ENCODE measurements around the gene COL5A2. TPM values are rescaled to one million over a fixed set of nuclear protein-coding genes. Genes with fewer than 3 reads are reported as not detected.

Gene COL5A2
- total and polyA plus RNA-seq, 9 of the 15 experiments (the other 6 are each of a cell fraction or from before 2014, with no cell fraction given) = 0.01 to 0.54 (median 0.19) TPM

DNA sequence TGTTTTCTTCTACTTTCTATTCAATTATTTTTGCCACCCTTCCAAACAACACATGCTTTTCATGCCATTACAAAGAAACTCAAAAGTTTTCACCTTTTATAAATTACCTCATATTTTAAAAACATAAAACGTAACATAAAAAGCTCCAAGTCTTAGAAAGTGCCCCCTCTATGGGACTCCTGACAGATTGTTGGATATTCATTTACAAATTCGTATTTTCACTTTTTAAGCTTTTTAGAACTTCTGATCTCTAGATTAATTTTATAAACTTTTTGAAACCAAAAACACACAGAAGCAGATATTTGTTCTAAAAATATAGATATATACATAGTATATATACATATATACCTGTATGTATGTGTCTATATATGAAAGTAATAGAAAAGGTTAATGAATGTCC is 1.5 kb downstream of the COL5A2 start (continued):
- TF ChIP-seq SIN3A (IDR thresholded peaks at IDR 0.05; ENCODE audit: borderline replicate concordance in 2 of 2, control insufficient read depth in 1 of 2, low read depth in 2 of 2, low read length in 2 of 2) (no peak), ZNF551 (CRISPR knock-in tag; IDR thresholded peaks at IDR 0.05) (no peak), CHD4 (IDR thresholded peaks at IDR 0.05; ENCODE audit: insufficient read depth, insufficient replicate concordance, low read depth, low read length, poor library complexity, severe bottlenecking) (no peak), ELF1 (tag; IDR thresholded peaks at IDR 0.05) (no peak), KDM2B (CRISPR knock-in tag; IDR thresholded peaks at IDR 0.05) (no peak), MECOM (CRISPR knock-in tag; IDR thresholded peaks at IDR 0.05) (no peak), RBM34 (IDR thresholded peaks at IDR 0.05; ENCODE audit: borderline replicate concordance, insufficient read depth, low read length) (no peak), KDM1A (IDR thresholded peaks at IDR 0.05) (no peak)

DNA sequence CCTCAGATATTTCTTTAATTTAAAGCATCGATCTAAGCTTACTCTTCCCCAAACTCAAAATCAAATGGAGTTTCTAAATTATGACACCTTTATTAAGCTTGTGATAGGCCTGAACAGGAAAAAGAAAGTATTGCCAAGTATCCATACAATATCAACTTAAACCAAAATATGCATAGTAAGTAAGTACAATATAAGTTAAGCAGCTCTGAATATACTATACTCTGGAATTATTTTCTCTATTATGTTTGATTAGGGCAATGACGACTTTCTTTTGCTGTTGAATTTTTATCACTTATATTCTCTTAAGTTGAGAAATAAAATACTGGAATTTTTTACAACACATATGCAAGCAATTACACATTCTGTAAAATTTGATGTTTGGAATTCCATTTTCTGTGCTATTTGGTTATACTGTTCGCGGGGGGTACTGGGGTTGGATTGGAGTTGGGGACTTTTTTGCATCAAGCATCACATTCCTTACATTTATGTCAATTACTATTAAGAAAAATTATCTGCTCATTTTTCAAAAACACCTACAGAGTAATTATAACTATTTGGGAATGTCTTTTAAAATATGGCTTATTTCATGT is 2.2 kb downstream of the COL5A2 start:
- no peaks in the 10 kb centered on the region for H3K36me3 ChIP-seq (ENCODE audit: control insufficient read depth, insufficient read depth, low read length)
- TF ChIP-seq TRIM28 (IDR thresholded peaks at IDR 0.05) (no peak), HNRNPH1 (optimal IDR thresholded peaks at IDR 0.05; ENCODE audit: low read depth, low read length) (no peak), ETV6 (IDR thresholded peaks at IDR 0.05; ENCODE audit: borderline replicate concordance in 1 of 2, low read depth in 2 of 2, low read length in 1 of 2) (no peak), ETV6 (CRISPR knock-in tag; IDR thresholded peaks at IDR 0.05; ENCODE audit: borderline replicate concordance) (no peak), ZNF217 (CRISPR knock-in tag; IDR thresholded peaks at IDR 0.05) (no peak), ELF2 (CRISPR knock-in tag; IDR thresholded peaks at IDR 0.05) (no peak), HDAC6 (IDR thresholded peaks at IDR 0.05; ENCODE audit: low read depth, low read length) (no peak), FUS (optimal IDR thresholded peaks at IDR 0.05; ENCODE audit: low read depth, low read length) (no peak), MECOM (CRISPR knock-in tag; IDR thresholded peaks at IDR 0.05) (no peak), LEF1 (IDR thresholded peaks at IDR 0.05) (no peak), ZNF12 (CRISPR knock-in tag; IDR thresholded peaks at IDR 0.05) (no peak)
- no peaks in the 10 kb centered on the region for H3K9me1 ChIP-seq (ENCODE audit: control insufficient read depth, insufficient read depth, low read length)
- H3K27me3 ChIP-seq (ENCODE audit: control insufficient read depth in 2 of 2, insufficient read depth in 2 of 2, low read length in 2 of 2) = no peaks in the 10 kb centered on the region
- BruUV-seq (replicated peaks) = no TSS peak
- no peak overlapping the region for H3K4me3 ChIP-seq
- no peaks in the 10 kb centered on the region for H4K20me1 ChIP-seq (replicated peaks; ENCODE audit: control insufficient read depth, insufficient read depth, low read length)
- DNase-seq (ENCODE audit: extremely low read depth in 1 of 4, low spot score in 3 of 4) (no peak), ATAC-seq (no peak), FAIRE-seq (no peak)
- POLR2A ChIA-PET = no interaction called here
- WGBS (ENCODE audit: insufficient coverage, low coverage, missing lambda C conversion rate) = 7% methylated on average over 4 of the region's 4 CpGs
- H3K4me1 ChIP-seq (replicated peaks in 1 of 2; ENCODE audit: control insufficient read depth in 2 of 2, insufficient read depth in 2 of 2, low read length in 2 of 2) = no peaks in the 10 kb centered on the region
- no peak overlapping the region for H2AFZ ChIP-seq (ENCODE audit: low read depth, low read length)
- in situ Hi-C loops (cut with MboI) = no loop called here
- intact Hi-C loops (cut with micrococcal nuclease) = no loop called here
- H3K79me2 ChIP-seq (ENCODE audit: control insufficient read depth, insufficient read depth, low read length) = no peaks in the 10 kb centered on the region
- H3K27ac ChIP-seq (ENCODE audit: extremely low read depth, low read depth, low read length) = no peak overlapping the region
- H3K9ac ChIP-seq (ENCODE audit: insufficient read depth in 1 of 2, low read depth in 2 of 2, low read length in 2 of 2) = no peak overlapping the region
- no peak overlapping the region for H3K4me2 ChIP-seq (ENCODE audit: insufficient read depth, low read length)
- H3K9me3 ChIP-seq (replicated peaks; ENCODE audit: control insufficient read depth, insufficient read depth, low read depth, low read length) = no peaks in the 10 kb centered on the region
- CTCF ChIA-PET (ENCODE audit: low intra/inter-chr PET ratio) = no interaction called here
